Measurements from ENCODE around the gene CORO2B. TPM values are rescaled to one million over a fixed set of nuclear protein-coding genes. Genes with fewer than 3 reads are reported as not detected.

Gene CORO2B
- total RNA-seq, 2 experiments from 2014 or later = 0.09 to 0.11 TPM

DNA sequence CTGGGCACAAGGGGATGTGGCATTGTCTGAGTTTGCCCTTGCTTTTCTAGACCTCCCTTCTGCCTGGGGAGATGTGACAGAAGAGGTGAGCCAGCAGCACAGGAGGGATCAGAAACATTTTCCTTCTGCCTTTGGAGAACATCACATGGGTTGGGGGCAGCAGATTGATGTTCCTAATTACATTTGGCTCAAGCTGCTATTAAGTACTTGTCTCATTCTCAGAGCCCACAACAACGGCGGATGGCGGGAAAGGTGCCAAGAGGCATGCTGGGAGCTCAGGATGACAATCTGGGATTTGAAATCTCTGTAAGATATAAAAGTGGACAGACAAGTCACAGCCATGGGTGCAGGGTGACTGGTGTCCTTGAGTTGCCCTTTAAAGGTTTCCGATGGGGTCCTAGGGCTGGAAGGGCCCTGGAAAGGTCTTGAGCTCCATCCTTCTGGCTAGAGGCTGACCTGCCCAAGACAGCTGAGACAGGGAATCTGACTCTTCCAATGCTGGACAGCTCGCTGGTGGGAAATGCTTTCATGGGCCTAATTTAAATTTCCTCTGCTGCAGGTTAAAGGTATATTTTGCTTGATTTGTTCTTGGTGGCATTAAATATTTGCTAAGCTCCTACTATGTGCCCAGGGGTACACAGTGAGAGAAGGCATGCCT is 2.4 kb upstream of the CORO2B start:
- no peaks in the 10 kb centered on the region for H3K36me3 Mint-ChIP-seq (ENCODE audit: low read depth)
- H3K27ac Mint-ChIP-seq = no peak overlapping the region
- ChIA-PET CTCF (interaction anchor here (0.9 kb wide), 1 partner anchor 22 kb away, joined by 3 read pairs; no protein-coding TSS in a partner anchor), POLR2A (no interaction called here)
- DNase-seq (no peak), ATAC-seq (no peak)
- H3K4me1 Mint-ChIP-seq = peaks cover 6% of the 10 kb centered on the region
- H3K9me3 Mint-ChIP-seq (ENCODE audit: low read depth) = no peaks in the 10 kb centered on the region
- peaks cover 49% of the 10 kb centered on the region for H3K27me3 Mint-ChIP-seq
- no peak overlapping the region for H3K4me3 Mint-ChIP-seq
- intact Hi-C loops (cut with DNase I, micrococcal nuclease) = no loop called here

DNA sequence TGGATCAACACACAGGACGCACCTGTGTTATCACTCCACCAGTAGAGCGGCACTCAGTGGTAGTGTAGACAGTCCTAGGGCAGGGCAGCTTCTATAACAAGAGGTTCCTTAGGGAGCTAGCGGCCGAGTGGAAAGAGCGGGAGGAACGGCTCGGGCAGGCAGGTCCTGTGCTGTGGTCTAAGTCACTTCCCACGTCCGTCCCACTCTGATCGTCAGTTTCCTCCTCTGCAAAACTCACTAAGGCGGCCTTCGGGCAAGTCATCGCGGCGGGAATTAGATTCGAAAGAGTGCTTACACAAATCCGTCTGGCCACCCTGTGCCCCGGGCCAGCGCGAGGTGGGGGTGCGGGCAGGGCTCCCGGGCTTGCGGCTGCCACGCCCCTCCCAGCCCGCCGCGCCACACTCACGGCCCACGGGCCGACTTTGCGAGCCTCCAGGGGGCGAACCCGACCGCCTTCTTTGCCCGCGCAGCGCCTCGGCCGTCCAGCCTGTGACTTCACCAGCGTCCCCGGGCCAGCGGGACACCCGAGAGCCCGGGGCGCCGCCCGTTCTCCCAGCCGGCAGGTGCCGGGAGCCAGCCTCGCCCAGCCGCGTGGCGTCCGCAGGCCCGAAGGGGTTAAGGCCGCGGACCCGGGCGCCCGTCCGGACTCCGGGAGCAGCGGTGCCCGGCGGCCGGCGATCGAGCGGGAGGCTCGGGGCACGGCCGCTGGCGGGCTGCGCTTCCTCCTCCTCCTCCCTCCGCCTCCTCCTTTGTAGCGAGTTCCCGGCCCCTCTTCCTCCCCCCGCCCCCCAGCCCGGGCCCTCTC is 416 bp upstream of the CORO2B start:
- intact Hi-C loops (cut with DNase I, micrococcal nuclease) = no loop called here
- H3K4me3 Mint-ChIP-seq = peak overlapping the region; percentile 44
- no peak overlapping the region for H3K27ac Mint-ChIP-seq
- CTCF ChIA-PET = no interaction called here
- peak; percentile 54 for ATAC-seq
- no peaks in the 10 kb centered on the region for H3K36me3 Mint-ChIP-seq (ENCODE audit: low read depth)
- no peaks in the 10 kb centered on the region for H3K9me3 Mint-ChIP-seq (ENCODE audit: low read depth)
- peaks cover 42% of the 10 kb centered on the region for H3K27me3 Mint-ChIP-seq
- POLR2A ChIA-PET = no interaction called here
- DNase-seq = peak; percentile 56
- H3K4me1 Mint-ChIP-seq = peaks cover 6% of the 10 kb centered on the region

DNA sequence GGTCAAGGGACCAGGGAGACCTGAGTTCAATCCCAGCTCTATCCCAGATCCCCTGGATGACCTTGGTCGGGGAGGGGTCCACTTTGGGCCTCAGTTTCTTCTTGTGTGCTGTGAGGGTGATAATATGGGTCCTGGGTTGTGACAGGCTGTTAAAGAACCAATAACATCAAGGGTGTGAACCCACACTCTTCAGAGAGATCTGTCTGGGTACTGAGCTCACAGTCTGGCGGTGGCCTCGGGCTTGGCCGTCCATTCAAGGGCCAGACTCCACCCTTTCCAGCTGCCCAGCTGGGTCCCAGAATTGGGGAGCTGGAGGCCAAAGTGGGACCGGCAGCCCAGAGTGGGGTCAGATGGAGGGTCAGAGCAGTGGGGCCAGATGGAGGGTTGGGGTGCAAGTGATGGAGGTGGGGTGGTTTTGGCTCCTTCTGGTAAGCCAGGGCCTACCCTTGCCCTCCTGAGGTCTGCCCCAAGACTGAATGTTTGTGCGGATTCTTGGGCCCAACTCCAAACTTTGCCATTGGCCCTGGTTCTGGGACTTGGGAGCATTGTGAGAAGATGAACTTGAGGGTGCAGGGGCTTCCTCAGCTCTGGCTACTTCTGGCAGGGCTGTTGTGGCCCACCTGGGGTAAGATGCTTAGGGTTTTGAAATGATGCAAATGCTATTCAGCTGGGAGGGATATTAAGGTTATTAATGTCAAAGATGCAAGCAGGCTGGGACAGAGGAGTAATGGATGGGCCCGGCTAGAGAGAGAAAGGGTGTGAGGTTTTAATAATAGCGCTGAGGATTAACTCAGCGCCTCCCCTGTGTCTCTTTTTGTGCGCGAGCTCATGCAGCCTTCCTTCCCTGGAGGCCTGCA is 1.5 kb downstream of the CORO2B start:
- ATAC-seq = no peak
- no peak overlapping the region for H3K4me3 Mint-ChIP-seq

DNA sequence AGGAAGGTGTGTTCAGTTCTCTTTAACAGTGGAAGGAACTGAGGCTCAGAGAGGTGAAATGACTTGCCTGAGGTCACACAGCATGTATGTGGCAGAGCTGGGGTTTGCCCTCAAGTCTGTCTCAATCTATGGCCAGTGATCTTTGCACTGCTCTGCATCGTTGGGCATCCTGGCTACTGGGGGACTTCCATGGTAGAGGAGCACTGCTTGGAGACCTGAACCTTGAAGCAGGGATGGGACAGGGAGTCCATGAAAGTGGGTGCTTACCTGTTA is 2.0 kb downstream of the CORO2B start:
- DNase-seq (no peak), ATAC-seq (no peak)
- Mint-ChIP-seq H3K4me3 (no peak overlapping the region), H3K9me3 (ENCODE audit: low read depth) (no peaks in the 10 kb centered on the region), H3K27me3 (peaks cover 32% of the 10 kb centered on the region), H3K27ac (no peak overlapping the region), H3K36me3 (ENCODE audit: low read depth) (no peaks in the 10 kb centered on the region), H3K4me1 (peaks cover 6% of the 10 kb centered on the region)
- POLR2A ChIA-PET = no interaction called here
- intact Hi-C loops (cut with DNase I, micrococcal nuclease) = no loop called here
- CTCF ChIA-PET = interaction anchor here (1.1 kb wide), 1 partner anchor 17 kb away, joined by 3 read pairs; no protein-coding TSS in a partner anchor

More for the DNA sequence above, 1.5 kb downstream of the CORO2B start:
- Mint-ChIP-seq H3K27me3 (peaks cover 34% of the 10 kb centered on the region), H3K4me1 (peaks cover 6% of the 10 kb centered on the region), H3K9me3 (ENCODE audit: low read depth) (no peaks in the 10 kb centered on the region), H3K36me3 (ENCODE audit: low read depth) (no peaks in the 10 kb centered on the region), H3K27ac (no peak overlapping the region)
- DNase-seq = no peak
- ChIA-PET CTCF (interaction anchor here (0.5 to 1.1 kb wide), 2 partner anchors 8 to 16 kb away, joined by 3 to 5 read pairs; no protein-coding TSS in a partner anchor), POLR2A (no interaction called here)
- intact Hi-C loops (cut with DNase I, micrococcal nuclease) = no loop called here

DNA sequence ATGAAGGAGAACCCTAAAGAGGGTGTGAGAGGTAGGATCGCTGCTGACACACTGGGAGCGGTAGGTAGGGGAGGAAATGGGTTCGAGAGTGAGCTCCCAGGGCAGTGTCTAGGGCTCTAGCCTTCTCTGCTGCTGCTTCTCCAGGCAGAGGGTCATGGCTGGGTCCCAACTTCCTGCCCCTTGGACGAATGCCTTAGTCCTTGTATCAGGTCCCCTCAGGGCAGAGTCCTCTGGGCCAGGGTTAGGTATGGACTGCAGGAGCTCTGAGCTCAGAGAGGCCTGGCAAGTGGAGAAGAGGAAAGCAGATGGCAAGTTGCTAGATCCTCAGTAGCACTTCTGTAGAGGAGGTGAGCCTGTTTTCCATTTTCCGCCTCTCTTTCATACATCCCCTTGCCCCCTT is 2.9 kb downstream of the CORO2B start:
- Mint-ChIP-seq H3K27me3 (peaks cover 28% of the 10 kb centered on the region), H3K4me1 (peaks cover 14% of the 10 kb centered on the region), H3K36me3 (ENCODE audit: low read depth) (no peaks in the 10 kb centered on the region), H3K9me3 (ENCODE audit: low read depth) (no peaks in the 10 kb centered on the region), H3K27ac (no peak overlapping the region), H3K4me3 (no peak overlapping the region)
- no peak for ATAC-seq
- DNase-seq = no peak
- POLR2A ChIA-PET = no interaction called here
- intact Hi-C loops (cut with DNase I, micrococcal nuclease) = no loop called here
- CTCF ChIA-PET = interaction anchor here (0.8 kb wide), 1 partner anchor 71 kb away, joined by 3 read pairs; no protein-coding TSS in a partner anchor

DNA sequence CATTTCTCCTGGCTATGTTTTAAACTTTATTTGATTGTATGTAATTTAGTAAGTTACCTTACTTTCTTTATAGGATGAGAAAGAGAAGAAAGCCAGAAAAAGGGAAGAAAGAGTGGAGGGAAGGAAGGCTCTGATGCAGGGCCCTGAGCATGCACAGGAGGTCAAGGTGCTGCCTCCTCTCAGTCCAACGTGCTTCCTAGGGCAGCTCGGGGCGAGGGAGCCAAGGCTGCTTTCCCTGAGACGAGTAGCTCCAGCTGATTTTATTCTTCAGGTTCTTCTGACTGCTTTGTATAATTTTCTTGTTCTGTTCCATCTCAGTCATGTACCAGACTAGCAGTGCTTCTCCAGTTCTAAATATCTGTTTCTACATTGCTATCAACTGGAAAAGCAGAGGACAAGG is 3.4 kb downstream of the CORO2B start:
- ChIA-PET CTCF (no interaction called here), POLR2A (no interaction called here)
- no peak for DNase-seq
- H3K36me3 Mint-ChIP-seq (ENCODE audit: low read depth) = no peaks in the 10 kb centered on the region
- peaks cover 19% of the 10 kb centered on the region for H3K4me1 Mint-ChIP-seq
- peaks cover 24% of the 10 kb centered on the region for H3K27me3 Mint-ChIP-seq
- no peaks in the 10 kb centered on the region for H3K9me3 Mint-ChIP-seq (ENCODE audit: low read depth)
- ATAC-seq = no peak
- H3K27ac Mint-ChIP-seq = no peak overlapping the region
- no peak overlapping the region for H3K4me3 Mint-ChIP-seq
- intact Hi-C loops (cut with DNase I, micrococcal nuclease) = no loop called here

DNA sequence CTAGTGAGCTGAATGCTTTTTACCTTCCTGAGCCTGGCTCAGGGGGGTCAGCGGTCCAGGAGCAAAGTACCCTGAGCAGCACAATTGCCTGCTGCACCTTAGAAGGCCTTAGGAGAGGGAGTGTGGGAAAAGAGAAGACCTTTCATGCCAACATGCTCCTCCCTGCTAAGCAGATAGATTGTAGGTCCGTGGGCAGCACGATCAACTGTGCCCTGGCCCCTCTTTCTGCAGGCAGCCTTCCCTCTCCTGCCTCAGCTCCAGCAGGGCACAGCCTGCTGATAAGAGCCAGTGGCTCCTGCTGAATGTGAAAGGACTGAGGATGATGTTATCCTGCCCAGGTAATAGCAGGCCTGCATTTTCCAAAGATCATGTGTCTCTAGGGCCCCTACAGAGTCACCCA is 4.1 kb downstream of the CORO2B start:
- Mint-ChIP-seq H3K4me1 (peaks cover 20% of the 10 kb centered on the region), H3K4me3 (no peak overlapping the region), H3K9me3 (ENCODE audit: low read depth) (no peaks in the 10 kb centered on the region), H3K27me3 (peaks cover 19% of the 10 kb centered on the region), H3K36me3 (ENCODE audit: low read depth) (no peaks in the 10 kb centered on the region), H3K27ac (no peak overlapping the region)
- ChIA-PET POLR2A (no interaction called here), CTCF (no interaction called here)
- intact Hi-C loops (cut with DNase I, micrococcal nuclease) = no loop called here
- ATAC-seq (no peak), DNase-seq (no peak)

DNA sequence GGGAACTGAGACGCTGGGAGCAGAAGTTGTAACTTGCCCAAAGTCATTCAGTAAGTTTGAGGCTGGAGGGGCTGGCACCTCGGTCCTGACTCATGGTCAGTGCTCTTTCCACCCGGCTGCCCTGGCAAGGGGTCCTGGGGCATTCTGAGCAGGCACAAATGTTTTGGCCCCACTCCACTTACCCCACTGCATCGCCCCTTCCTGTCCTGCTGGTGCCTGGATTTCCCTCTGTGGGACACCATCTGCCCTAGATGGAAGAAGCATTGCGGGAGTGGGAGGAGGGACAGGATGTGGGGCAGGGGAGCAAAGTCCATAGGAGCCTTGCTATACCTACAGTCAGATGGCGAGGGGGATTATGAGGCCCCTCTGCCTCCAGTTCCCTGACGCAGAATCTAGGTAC is 4.5 kb downstream of the CORO2B start:
- Mint-ChIP-seq H3K36me3 (ENCODE audit: low read depth) (no peaks in the 10 kb centered on the region), H3K27me3 (peaks cover 15% of the 10 kb centered on the region), H3K9me3 (ENCODE audit: low read depth) (no peaks in the 10 kb centered on the region), H3K4me1 (peaks cover 21% of the 10 kb centered on the region), H3K4me3 (no peak overlapping the region), H3K27ac (no peak overlapping the region)
- DNase-seq = no peak
- ChIA-PET CTCF (no interaction called here), POLR2A (no interaction called here)
- no peak for ATAC-seq
- intact Hi-C loops (cut with DNase I, micrococcal nuclease) = no loop called here

DNA sequence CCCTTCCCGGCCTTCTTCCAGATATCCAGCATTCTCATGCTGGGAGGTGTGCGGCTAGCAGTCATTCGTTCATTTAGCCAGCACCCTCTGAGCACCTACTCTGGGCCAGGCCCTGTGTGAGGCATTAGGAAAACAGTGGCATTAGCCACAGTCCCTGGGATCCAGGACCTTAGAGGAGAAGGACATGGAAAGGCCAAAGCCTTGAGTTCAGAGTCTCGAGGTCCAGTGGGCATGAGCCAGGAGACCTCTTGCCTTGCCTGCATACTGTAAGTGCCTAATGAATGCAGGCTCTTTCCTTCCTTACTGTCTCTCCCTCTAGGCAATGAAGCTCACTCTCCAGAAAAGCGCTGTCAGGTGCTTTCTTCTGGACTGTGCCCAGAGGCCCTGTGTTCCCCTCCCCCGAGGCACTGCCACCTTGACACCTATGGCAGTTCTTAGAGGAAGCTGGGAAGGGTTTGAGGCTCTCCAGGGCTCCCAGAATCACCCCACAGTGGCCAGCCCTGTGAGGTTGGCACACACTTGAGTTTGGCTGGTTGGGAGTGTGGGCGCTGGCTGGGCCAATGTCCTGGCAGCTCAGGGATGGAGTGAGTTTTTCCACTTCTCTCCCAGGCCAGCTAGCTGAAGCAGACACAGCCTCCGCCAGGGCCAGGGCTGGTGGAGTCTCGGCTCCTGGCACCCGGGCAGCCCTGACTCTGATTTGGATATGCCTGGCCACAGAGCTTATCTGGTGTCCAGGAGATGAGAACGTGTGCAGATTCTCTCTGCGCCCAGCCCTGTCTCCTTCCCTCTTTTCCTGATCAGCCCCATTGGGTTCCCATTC is 5.4 kb downstream of the CORO2B start:
- no peak overlapping the region for H3K4me3 Mint-ChIP-seq
- intact Hi-C loops (cut with DNase I, micrococcal nuclease) = no loop called here
- H3K36me3 Mint-ChIP-seq (ENCODE audit: low read depth) = no peaks in the 10 kb centered on the region
- H3K27ac Mint-ChIP-seq = no peak overlapping the region
- ATAC-seq (no peak), DNase-seq (no peak)
- CTCF ChIA-PET = no interaction called here
- peaks cover 15% of the 10 kb centered on the region for H3K27me3 Mint-ChIP-seq
- H3K9me3 Mint-ChIP-seq (ENCODE audit: low read depth) = no peaks in the 10 kb centered on the region
- POLR2A ChIA-PET = no interaction called here
- peaks cover 25% of the 10 kb centered on the region for H3K4me1 Mint-ChIP-seq

DNA sequence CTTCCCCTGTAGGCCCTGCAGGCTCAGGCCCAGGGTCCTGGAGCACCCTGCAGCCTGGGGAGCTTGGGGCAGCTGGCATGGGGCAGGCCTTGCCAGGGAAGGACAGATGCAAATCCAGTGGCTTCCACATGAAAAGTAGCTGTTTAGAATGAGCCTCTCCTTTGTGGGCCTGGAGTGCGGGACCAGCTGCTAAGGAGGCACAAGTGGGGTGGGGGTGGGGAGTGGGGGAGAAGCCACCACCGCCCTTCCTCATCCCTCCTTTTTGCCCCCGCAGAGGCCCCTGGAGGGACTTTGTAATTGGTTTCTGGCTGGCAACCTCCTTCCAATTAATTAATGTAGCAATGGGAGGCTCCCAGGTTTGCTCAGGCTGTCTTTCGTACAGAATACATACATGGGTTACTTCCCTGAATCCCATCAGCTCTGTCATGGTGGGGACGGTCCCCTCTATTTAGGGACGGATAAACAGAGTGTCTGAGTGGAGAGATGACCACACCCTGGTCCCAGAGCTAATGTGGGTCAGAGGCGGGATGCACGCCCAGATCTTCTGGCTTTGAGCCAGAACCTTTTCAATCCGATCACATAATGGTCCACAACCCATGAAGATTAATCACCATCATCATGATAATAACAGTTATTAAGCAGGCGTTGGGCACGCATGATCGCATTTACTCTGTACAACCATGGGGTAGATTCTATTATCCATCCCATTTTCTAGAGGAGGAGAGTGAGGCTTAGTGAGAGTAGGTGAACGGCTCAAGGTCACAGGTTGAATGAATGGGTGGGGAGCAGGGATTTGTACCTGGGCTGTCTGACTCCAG is 6.2 kb downstream of the CORO2B start:
- no peak for ATAC-seq
- intact Hi-C loops (cut with DNase I, micrococcal nuclease) = no loop called here
- H3K9me3 Mint-ChIP-seq (ENCODE audit: low read depth) = no peaks in the 10 kb centered on the region
- ChIA-PET CTCF (no interaction called here), POLR2A (no interaction called here)
- no peak for DNase-seq
- no peaks in the 10 kb centered on the region for H3K36me3 Mint-ChIP-seq (ENCODE audit: low read depth)
- H3K27me3 Mint-ChIP-seq = peaks cover 11% of the 10 kb centered on the region
- H3K27ac Mint-ChIP-seq = no peak overlapping the region
- peaks cover 25% of the 10 kb centered on the region for H3K4me1 Mint-ChIP-seq
- H3K4me3 Mint-ChIP-seq = no peak overlapping the region

Measured in activated CD4-positive, alpha-beta T cell treated with anti-CD3 and anti-CD28 coated beads for 36 hours (primary cell).